ENCODE measurements around the gene OR52H1.
"Not testable (repeated sequence)": the region's sequence is repeated elsewhere in the genome, so short reads cannot be mapped to it uniquely, and the experiment has no call there.

OR52H1 gene

DNA sequence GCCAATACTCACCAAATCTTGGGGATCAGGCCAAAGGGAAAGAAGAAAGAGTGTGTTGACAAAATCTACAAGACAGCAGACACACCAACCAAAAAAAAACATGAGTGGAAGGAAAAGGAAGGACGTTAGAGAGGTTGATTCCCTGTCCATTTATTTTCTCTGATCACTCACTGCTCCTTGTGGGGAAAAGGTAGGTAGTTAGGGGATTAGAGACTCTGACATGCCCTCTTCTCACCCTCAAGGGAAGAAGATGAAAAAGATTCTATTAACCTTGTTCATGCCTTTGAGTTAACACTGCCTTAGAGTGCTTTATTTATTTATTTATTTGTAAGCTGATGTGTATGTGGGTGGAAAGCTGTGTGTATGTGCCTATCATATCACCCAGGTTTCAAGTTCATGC, at the start of gene OR52H1:
TSS of gene OR52H1 (minus strand) at position 101 of the 400 bp plus-strand sequence. CDS start 3,035 bp downstream, outside the sequence.
- no peak for DNase-seq (ENCODE audit: low read depth)

DNA sequence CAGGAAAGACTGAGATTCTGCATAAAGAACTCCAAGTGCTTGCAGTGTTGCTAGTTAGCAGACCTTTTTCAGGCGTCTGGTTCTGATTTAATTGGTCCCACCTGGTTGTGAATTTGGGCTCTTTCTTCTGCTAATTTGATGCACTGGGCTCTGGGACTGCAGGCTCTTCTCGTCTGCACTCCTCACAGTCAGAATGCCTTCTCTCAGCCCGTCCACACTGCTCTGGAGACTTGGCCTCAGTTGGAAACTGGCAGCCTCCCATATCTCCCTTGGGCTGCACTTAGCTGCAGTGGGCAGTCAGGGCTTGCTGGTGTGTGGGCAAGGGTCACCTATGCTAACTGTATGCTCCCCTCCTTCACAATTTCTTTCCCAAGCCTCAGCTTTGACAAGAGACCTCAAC, 49.6 kb upstream of the OR52H1 start:
- DNase-seq (ENCODE audit: low read depth), result no peak

DNA sequence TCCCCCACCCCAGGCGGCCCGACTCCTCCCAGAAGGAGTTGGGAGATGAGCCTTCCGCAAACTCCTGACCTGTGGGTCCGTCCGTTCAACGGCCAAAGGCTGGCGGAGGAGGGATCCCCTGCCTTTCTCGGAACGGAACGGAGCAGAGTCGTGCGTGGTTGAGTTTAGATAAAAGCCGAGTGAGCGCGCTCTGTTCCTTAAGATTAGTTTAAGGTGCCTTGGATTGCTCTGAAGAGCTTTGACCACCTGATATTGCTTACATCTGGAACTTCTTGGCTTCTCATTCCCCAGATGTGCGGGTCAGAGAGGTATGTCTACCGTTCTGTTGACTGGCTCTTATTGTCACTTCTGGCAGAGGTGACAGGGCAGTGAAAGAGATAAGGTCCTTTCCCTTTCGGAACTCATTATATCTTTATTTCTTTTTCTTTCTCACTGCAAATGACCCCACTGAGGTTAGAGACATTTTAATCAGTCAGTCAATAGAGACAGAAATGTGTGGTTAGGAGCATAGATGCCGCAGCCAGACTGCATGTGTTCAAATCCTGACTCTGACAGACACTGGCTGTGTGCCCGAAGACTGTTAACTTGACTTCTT, 48.4 kb upstream of the OR52H1 start, which contains the start of gene TRIM6:
TSS of gene TRIM6 (plus strand) at position 31 of the 595 bp plus-strand sequence. CDS start at position 292, 261 bp downstream.
- DNase-seq (ENCODE audit: low read depth), result no peak

DNA sequence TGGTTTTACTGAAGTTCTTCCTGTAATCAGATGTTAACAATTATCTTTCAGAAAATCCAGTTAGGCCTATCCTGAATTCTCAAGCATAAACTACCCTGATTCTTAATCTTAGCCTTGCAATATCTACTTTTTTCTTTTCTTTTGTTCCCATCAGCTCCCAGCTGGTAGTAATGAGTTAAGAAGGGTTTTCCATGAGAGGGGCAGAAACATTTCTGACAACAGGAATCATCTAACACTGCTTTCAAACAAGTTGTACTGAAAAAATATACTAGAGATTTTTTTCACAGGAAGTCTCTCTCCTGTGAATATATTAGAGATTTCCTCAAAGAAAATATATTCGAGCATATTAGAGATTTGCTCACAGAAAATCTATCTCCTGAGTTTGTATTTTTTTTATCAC, 44.8 kb upstream of the OR52H1 start:
- DNase-seq (ENCODE audit: low read depth), result no peak

DNA sequence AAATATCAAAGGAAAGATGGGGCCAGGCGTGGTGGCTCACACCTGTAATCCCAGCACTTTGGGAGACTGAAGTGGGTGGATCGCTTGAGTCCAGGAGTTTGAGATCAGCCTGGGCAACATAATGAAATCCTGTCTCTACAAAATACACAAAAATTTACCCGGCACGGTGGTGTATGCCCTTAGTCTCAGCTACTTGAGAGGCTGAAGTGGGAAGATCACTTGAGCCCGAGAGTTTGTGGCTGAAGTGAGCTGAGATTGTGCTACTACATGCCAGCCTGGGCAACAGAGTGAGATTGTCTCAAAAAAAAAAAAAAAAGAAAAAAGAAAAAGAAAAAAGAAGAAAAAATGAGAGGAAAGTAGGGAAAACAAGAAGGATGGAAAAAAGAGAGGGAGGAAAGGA, 44.3 kb upstream of the OR52H1 start:
- no peak for DNase-seq (ENCODE audit: low read depth)

DNA sequence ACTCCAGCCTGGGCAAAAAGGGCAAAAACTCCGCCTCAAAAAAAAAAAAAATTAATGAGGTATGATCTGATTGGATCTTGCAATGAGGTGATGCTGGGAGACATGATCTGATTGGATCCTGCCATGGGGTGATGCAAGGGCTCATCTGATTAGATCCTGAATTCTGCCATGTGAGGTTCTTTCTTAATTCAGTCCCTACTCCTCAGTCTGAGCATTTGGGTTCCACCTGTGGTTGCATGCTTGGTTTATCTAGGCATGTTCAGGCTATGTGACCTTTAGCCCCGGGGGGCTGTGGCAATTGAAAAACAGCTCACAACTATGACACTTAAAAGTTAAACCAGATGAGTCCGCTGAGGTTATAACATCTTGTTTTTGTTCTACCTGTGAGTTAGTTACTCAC, 43.3 kb upstream of the OR52H1 start:
- no peak for DNase-seq (ENCODE audit: low read depth)

DNA sequence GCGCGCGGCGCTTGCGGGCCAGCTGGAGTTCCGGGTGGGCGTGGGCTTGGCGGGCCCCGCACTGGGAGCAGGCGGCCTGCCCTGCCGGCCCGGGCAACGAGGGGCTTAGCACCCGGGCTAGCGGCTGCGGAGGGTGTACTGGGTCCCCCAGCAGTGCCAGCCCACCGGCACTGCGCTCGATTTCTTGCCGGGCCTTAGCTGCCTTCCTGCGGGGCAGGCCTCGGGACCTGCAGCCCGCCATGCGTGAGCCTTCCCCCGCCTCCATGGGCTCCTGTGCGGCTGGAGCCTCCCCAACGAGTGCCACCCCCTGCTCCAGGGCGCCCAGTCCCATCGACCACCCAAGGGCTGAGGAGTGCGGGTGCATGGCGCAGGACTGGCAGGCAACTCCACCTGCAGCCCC, 41.6 kb upstream of the OR52H1 start:
- not testable (repeated sequence) for DNase-seq (ENCODE audit: low read depth)

DNA sequence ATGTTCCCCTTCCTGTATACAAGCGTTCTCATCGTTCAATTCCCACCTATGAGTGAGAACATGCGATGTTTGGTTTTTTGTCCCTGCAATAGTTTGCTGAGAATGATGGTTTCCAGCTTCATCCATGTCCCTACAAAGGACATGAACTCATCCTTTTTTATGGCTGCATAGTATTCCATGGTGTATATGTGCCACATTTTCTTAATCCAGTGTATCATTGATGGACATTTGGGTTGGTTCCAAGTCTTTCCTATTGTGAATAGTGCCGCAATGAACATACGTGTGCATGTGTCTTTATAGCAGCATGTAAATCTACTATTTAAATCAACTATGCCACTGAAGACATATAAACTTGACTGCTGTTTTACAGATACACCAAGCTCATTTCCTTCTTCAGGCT, 36.1 kb upstream of the OR52H1 start:
- not testable (repeated sequence) for DNase-seq (ENCODE audit: low read depth)

DNA sequence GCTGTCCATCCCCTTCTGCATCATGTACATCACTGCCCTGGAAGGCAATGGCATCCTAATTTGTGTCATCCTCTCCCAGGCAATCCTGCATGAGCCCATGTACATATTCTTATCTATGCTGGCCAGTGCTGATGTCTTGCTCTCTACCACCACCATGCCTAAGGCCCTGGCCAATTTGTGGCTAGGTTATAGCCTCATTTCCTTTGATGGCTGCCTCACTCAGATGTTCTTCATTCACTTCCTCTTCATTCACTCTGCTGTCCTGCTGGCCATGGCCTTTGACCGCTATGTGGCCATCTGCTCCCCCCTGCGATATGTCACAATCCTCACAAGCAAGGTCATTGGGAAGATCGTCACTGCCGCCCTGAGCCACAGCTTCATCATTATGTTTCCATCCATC, 32.7 kb upstream of the OR52H1 start:
- no peak for DNase-seq (ENCODE audit: low read depth)

DNA sequence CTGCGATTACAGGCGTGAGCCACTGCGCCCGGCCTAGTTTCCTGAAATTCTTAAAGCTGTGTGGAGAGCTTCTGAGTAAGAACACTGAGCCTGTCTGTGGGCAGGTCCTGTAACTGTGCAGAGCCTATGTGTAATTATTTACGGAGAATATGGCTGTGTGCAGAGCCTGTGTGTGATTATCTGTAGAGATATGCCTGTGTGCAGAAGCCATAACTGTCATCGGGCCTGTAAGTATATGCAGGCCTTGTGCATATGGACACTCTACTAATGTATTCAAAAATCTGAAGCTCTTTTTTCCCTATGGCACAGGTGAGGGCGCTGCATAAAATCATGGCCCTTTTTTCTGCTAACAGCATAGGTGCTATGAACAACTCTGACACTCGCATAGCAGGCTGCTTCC, 32.2 kb upstream of the OR52H1 start, which contains the start of gene OR52B6:
TSS of gene OR52B6 (plus strand) at position 301 of the 400 bp plus-strand sequence. CDS start at position 301, 0 bp downstream.
- no peak for DNase-seq (ENCODE audit: low read depth)

DNA sequence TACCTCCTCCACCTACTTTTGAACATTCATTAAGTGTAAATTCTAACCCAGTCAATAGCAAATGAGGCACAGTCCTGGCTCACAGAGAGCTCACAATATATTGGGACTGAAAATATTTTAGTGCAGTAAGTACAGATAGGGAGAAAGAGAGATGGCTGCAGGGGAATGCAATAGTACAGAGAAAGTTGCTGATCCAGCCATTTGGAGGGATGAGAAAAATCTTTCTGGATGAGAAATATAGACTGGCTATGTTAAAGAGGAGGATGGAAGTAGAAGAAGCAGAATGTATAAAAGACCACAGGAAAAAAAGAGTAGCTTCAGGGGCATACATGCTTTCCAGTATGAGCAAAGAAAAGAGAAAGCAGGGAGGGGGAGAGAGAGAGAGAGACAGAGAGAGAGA, 28.8 kb upstream of the OR52H1 start:
- no peak for DNase-seq (ENCODE audit: low read depth)

DNA sequence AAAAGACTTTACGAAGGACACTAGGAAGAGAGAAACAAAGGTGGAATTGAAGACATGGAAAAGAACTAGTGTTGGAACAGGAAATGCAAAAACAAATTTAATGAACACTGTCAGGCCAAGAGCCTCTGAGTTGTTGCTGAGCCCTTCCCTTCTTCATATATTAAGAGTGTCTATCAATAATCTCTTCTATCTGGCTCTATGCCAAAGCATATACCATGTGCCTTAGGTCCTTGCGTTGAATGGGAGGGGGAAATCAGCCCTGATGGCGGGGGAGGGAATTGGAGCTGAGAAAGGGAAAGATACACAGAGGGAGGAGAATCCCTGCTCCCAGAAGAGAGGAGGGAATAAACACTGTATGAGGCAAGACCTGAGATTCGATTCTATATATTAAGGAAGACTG, 26.8 kb upstream of the OR52H1 start:
- DNase-seq (ENCODE audit: low read depth), result no peak

DNA sequence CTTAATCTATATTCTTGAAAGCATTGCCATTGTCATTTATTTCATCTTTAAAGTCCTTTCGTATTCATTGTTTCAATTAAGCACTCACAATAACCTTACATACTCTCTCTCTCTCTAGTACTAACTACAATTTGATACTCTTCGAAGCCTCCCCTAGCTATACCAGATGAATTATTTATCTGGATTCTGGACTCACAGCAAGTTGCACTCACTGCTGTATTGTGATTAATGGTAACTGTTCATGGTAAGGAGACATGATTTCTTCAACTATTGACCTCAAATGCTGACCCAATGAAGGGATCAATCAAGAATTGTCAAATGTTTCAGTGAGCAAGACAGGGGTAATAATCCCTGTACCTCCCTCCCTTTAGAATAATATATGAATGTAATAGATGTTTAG, 26.3 kb upstream of the OR52H1 start:
- no peak for DNase-seq (ENCODE audit: low read depth)

DNA sequence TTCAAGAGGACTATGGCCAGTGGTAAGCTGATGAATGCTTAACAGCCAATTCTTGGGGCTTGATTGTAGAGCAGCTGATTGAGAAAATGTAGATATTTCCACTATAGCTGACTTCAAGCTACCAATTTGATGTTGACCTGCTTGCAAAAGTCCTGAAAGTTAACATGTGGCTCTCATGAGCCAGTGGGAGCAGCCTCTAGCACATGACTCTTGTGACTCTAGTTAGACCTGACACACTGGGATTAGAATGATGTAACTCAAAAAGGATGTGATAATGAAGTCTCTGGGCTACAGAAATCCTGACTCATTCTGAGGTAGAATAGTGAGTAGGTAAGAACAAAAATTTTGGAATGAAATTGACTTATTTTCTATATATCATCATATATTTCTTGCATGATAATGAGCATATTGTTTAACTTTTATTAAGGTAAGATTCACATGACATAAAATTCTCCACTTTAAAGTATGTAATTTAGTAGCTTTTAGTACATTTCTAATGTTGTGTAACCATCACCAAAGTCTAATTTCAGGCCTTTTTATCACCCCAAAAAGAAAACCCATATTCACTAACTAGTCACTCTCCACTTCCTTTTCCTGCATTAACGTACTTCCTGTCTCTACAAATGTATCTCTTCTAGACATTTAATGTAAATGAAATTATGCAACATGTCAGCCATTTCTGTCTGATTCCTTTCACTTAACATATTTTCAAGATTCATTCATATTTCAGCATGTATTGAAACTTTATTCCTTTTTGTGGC, 16.1 kb upstream of the OR52H1 start:
- no peak for DNase-seq (ENCODE audit: low read depth)

DNA sequence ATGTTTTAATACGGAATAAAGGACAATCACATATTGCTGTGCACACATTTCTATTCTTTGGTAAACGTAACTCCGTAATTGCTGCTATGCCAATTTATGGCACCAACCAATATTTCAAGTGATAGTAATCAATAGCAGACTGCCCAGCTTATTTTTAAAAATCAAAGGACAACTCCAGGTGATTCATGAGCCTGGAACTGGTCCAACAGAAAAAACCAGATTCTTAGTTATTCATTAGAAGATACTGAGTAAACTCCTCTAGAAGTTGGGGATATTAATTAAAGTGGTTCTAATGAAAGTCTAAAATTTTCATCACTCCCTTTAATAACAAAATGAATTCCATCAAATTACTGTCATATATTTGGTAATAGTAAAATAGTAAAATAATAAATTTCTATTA, 9.4 kb upstream of the OR52H1 start:
- DNase-seq (ENCODE audit: low read depth), result no peak

DNA sequence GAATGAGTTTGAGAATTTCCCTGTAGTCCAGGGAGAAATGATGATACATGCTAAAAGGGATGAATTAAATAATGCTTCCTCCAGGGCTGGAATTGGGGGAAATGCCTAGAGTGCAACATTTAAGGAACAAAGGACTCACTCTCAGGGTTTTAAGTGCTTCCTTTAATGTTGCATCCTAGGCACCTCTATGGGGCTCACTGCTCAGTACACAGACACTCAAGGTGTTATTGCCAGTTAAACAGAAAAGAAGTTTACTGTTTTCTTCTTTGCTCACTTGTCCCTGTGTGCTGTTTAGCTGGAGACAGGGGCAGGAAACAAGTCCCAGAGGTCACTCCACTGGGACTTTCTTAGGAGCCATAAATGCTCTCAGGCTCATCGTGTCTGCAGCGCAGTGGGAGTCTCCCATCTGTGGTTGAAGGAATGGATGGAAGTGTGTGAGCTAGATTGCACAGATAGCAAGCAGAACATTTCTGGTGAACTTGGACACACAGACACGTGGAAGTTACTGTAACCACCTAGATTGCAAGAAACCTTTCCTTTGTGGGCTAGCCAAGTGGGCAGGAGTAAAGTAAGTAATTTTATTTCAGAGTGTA, 8.4 kb upstream of the OR52H1 start:
- no peak for DNase-seq (ENCODE audit: low read depth)

DNA sequence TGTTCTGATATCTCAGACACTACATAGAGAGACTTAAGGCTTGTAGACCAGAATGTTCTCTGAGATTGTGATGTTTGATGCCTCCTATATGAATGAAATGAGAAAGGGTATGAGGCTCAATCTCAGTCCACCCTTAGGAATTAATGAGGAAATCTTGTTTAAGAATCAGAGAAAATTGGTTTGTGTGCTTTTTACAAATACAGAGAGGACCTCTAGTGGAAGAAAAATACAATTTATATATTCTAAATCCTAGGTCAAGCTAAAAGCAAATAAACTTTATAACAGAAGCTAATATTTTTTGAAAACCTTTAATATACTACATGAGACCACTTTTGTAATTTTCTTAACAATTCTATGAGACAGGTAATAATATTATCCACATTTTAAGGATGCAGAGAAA, 5.0 kb upstream of the OR52H1 start:
- no peak for DNase-seq (ENCODE audit: low read depth)

DNA sequence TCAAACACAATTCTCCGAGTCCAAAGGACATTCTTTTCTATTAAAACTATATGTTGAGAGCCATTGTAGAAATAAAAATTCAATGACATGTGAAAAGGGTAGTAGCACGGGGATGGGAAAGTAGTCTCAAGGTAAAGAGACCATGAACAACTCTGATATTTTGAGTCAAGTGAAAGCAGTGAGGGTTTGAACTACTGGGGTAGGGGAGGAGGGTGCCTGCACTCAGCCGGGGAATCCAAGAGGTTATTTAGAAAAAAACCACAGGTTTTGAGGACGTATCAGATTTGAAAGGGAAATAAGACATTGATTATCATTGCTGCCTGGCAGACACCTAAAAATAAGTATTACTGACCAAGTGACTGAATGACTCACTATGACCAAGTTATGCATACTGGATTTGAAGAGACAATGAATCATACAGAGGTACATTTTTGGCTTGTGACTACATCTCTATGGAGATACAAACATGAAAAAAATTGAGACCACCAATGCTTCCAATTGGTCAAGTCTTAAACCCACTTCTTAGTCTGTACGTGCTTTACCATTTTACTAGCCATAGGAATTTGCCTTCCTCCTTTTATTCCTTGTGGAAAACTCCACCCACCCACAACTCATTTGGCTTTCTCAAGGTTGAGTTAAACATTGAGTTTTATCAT, 2.2 kb upstream of the OR52H1 start:
- DNase-seq (ENCODE audit: low read depth), result peak; percentile 13

DNA sequence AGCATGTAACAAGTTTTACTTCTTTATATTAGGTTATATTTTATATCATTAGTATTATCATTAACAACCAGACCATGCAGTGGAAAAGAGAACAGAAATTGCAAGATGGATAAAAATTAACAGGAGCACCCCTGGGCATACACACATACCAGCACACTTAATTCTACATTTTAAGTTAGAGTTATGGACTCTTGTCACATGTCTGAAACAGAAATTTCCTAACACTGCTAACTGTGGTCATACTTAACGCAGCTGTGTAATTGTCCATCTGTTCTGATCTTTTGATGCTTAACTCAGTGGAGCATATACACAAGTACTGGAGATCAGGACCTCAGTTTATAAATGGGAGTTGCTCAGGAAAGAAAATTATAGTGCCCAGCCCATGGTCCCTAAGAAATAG, 358 bp downstream of the OR52H1 start:
- no peak for DNase-seq (ENCODE audit: low read depth)

DNA sequence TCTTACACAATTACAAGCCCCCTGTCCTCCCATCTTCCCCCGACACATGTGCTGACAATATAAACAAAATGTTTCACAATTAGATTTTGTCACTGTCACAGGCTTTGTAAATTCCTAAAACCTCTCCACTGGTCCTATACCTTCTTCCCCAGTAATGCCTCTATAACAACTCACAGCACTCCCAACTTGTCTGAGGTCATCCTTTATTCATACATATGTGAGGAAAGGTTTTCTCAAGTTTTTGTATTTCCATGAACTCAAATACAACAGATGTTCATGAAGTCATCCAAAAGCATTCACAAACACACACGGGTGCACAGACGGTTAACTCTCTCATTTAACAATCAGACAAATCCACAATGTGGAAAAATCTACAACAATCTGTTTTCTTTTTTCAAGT, 1.9 kb downstream of the OR52H1 start:
- DNase-seq (ENCODE audit: low read depth), result no peak

DNA sequence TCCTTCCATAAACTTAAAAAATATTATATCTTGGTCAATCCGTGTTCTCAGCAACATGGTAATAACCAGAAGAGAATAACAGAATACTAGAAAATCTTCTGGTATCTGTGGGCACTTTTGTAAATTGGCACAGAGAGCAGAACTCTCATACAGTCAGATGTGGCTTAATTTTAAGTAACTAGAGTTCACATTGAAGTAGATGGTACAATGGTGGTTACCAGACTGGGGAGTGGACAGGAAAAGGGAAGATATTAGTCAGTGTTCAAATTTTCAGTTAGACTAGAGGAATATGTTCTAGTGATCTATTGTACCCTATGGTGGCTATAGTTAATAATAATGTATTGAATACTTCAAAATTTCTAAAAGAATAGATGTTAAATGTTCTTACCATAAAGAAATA, 6.9 kb downstream of the OR52H1 start:
- no peak for DNase-seq (ENCODE audit: low read depth)

DNA sequence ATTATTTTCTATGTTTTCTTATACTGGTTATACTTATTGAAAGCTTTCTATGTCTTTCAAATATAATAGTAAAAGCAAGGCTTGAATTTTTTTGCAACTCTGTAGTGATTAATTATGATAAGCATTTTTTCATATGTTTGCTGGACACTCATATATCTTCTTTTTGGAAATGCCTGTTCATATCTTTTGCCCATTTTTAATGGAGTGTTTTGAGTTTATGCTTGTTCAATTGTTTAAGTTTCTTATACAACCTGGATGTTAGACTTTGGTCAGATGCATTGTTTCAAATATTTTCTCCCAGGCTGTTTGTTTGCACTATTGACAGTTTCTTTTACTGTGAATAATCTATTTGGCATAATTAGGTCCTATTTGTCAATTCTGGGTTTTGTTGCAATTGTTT, 11.9 kb downstream of the OR52H1 start:
- DNase-seq (ENCODE audit: low read depth), result no peak

DNA sequence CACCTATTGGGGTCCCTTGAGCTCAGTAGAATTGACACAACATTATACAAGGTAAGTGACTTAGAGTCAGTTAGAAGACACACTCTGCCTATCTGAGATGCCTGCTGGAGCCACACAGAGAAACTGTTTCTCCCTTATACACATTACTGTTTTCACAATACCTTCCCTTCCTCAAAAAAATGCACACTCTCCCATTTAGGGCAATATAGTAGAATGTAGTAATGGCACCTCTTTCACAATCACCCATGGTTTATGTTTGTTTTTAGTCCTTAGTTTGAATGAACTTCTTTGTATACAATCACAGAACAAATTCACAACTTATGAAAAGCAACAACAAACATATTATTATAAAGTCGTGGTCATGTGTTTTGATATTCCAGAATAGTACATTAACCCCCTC, 14.3 kb downstream of the OR52H1 start:
- no peak for DNase-seq (ENCODE audit: low read depth)
